NT2/D1 (cell line): Measurements from ENCODE around the gene NR2C1.

Experiments
- YY1 ChIP-seq: IDR thresholded peaks from 2 replicates; pipeline ENCODE4 v1.6.1; 2011; ENCODE audit not compliant: insufficient read length, insufficient read depth
- ZNF274 ChIP-seq: IDR thresholded peaks from 2 replicates; pipeline ENCODE4 v1.6.1; 2011; ENCODE audit warnings: mild to moderate bottlenecking, low read depth, low read length

DNA sequence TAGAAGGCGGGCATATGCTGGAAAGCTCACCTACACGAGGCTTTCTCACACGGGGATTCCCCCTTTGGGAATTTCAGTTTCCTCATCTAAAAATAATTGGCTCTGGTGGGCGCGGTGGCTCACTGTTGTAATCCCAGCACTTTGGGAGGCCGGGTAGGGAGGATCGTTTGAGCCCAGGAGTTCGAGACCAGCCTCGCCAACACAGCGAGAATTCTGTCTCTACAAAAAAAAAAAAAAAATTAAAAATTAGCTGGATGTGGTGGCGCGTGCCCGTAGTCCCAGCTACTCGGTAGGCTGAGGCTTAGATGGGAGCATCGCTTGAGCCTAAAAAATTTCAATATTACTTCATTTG, 69.5 kb downstream of the NR2C1 start:
- TF ChIP-seq YY1 (no peak), ZNF274 (no peak)
